Astrocyte of the hippocampus (primary cell): Measurements from ENCODE around the gene DCTN4.
"Not testable (repeated sequence)": the region's sequence is repeated elsewhere in the genome, so short reads cannot be mapped to it uniquely, and the experiment has no call there.

Source experiments
- DNase-seq: peaks from one replicate; pipeline ENCODE4 v3.0.0; 2011; ENCODE audit warnings: low read depth, low spot score

Gene DCTN4

DNA sequence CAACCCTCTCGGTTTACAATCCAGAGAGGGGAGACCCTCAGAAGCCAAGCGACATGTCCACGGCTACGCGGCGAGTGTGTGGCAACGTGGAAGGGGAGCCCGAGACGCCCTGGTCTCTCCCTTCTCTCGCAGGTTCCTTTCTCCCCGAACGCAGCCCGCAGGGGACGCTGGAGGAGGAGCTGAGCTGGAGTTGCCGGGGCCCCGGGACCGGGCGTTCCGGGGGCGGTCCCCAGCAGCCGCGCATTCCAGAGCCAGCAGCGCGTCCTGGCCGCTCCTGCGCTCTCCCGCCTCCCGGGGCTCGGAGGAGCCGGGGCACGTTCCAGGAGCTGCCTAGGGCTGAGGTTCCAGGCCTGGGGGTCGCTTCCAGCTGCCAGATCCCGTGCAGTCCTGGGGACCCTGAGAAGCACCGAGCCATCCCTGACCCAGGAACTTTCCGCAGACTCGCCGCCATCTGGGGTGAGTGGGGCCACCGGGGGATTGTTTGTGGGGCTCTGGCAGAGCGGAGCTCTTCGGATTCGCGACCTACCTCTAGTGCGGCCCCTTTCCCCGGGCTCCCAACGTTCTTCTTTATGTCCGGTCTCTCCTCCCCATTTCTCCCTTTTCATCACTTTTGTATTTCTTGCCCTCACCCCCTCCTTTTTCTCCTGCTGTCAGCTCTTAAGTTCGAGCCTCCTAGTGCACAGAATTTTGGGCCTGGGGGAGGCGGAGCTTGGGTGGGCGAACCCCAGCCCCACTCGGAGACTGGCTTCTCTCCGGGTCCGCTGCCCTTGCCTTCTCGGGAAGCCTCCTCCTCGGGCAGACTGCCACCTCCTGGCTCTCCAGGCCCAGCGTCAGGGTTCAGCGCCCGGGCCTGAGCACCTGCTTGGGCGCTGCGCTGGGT lies 19.9 kb upstream of the DCTN4 start, which contains the start of gene SMIM3:
SMIM3 (plus strand) TSS at position 241 of the 880 bp plus-strand sequence. CDS start 16,684 bp downstream, outside the sequence.
- peak; percentile 92 for DNase-seq

DNA sequence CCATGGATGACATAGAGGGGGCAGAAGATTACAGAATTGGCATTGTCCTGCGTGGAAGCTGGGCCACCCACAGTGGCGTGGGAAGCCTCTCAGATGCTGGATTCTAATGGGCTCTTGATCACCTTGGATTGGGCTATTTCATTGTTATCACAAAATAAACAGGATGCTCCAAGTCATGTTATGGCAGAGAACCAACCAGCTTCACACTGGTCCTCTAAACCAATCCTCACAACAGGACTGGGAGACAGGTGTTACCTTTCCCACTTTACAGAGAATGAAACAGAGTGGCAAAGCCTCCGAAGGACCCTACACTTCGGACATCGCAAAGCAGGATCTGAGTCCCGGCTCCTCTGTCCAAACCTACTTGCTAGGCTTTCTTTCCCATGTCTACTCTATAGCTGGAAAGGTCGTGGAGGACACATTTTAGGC lies 19.3 kb upstream of the DCTN4 start:
- no peak for DNase-seq

GRCh38 chr5:150777685-150778084 lies 18.9 kb upstream of the DCTN4 start:
- DNase-seq = no peak

DNA sequence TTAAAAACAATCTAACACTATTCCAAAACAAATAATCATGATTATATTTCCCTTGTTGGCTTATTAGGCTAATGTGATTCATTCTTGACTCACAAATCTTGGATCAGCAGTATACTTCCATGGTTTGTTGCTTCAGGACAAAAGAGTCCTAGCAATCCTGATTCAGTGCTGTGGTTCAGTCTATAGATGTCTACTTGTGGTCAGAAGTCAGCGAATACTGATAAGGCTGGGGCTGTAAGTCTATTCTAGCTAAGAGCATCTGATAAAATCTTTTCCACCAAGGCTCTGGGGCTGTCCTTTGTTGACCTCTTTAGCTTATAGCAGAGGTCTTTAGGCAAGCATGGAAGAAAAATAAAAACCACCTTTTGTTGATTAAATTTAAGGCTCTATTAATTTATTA lies 15.3 kb upstream of the DCTN4 start:
- DNase-seq = peak; percentile 89

GRCh38 chr5:150771034-150771795 lies 12.4 kb upstream of the DCTN4 start:
- DNase-seq = no peak

GRCh38 chr5:150766251-150766650 lies 7.4 kb upstream of the DCTN4 start:
- DNase-seq = no peak

GRCh38 chr5:150765799-150766169 lies 7.0 kb upstream of the DCTN4 start:
- DNase-seq = no peak

- no peak for DNase-seq
These were observed 6.4 kb upstream of the DCTN4 start for GRCh38 chr5:150765011-150765798.

DNA sequence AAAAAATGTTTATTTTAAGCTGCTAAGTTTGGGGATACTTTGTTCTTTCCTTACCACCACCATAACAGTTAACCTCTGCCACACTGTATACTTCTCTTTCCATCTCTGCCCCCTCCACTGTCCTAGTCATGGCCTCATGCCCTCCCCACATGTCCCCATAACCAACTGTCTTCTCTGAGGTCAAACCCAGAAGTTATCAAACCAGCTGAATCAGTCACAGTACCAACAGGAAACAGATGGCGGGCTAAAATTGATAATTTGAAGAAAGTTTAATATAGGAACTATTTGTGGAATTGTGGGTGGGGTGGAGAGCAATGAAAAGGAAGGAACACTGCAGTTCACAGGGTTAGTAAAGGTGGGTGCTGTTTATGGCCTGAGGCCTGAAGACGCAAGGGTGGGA lies 5.7 kb upstream of the DCTN4 start:
- no peak for DNase-seq

GRCh38 chr5:150763023-150763769 lies 4.4 kb upstream of the DCTN4 start:
- DNase-seq = peak; percentile 55

DNA sequence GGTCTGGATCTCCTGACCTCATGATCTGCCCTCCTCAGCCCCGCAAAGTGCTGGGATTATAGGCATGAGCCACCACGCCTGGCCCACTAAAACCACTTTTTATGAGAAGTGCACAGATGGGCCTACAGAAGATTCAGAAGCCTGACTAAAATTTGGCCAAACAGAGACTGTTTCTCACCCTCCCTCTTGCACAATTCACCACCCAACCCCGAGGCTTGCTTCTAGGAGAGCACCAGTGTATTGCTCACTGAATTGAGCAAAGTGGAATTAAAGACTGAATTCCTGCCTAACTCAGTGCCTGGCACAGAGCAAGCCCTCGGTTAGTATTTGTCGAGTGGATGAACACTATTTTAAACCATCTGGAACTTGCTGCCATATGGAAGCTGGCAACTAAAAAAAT lies 3.4 kb upstream of the DCTN4 start:
- DNase-seq = no peak

DNA sequence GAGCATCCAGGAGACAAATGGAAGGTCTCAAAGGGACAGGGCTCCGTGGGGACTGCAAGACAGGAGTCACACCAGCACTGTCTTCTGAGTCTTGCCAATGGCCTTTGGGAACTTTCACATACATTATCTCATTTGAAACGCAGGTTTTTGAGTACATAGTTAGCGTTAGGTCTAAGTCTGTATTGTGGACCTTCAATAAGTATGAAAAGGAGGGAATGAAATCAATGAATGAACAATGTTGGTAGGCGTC lies 442 bp upstream of the DCTN4 start:
- DNase-seq = no peak

- no peak for DNase-seq
These were observed 650 bp downstream of the DCTN4 start for GRCh38 chr5:150758203-150758530.

- DNase-seq = no peak
These were observed 1.6 kb downstream of the DCTN4 start for GRCh38 chr5:150757087-150757649.

DNA sequence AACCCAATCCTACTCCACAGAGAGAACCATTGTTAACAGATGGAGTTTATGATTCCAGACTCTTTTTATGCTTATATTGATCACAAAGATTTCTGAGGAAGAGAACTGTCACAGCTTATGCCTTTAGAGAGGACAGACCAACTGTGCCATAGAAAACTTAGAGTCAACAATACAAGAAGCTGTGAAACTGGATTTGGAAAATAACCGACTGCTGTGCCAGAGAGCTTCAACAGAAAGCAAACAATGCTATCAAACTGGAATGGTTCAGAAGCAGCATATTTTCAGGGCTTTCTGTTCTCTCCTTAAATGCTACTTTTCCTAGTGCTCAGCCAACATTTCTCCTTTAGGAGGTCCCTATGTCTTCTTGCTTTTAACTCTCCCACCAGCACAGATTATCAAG lies 5.0 kb downstream of the DCTN4 start:
- no peak for DNase-seq

DNA sequence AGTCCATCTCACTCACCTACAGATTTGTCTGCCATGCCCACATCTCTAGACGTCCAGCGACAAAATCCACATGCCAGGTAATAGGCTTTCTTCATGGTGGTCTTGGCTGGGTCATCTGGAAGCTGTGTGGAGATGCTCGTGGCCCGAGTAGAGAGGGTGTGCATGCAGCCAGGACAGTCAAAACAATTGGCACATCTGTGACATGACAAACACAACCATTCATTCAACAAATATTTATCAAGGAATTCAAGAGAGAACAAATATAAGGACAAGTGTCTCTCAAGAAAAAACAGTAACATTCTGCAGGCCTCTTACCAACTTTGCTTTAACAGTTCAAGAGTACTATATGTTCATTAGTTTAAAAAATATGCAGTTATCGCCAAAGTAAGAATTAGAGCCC lies 5.4 kb downstream of the DCTN4 start:
- no peak for DNase-seq

- DNase-seq = no peak
These were observed 7.5 kb downstream of the DCTN4 start for GRCh38 chr5:150751096-150751891.

GRCh38 chr5:150750469-150750868 lies 8.3 kb downstream of the DCTN4 start:
- DNase-seq = no peak

DNA sequence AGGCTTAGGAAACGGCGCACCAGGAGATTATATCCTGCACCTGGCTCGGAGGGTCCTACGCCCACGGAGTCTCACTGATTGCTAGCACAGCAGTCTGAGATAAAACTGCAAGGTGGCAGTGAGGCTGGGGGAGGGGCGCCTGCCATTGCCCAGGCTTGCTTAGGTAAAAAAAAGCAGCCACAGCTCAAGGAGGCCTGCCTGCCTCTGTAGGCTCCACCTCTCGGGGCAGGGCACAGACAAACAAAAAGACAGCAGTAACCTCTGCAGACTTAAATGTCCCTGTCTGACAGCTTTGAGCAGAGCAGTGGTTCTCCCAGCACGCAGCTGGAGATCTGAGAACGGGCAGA lies 15.7 kb downstream of the DCTN4 start:
- DNase-seq = not testable (repeated sequence)

DNA sequence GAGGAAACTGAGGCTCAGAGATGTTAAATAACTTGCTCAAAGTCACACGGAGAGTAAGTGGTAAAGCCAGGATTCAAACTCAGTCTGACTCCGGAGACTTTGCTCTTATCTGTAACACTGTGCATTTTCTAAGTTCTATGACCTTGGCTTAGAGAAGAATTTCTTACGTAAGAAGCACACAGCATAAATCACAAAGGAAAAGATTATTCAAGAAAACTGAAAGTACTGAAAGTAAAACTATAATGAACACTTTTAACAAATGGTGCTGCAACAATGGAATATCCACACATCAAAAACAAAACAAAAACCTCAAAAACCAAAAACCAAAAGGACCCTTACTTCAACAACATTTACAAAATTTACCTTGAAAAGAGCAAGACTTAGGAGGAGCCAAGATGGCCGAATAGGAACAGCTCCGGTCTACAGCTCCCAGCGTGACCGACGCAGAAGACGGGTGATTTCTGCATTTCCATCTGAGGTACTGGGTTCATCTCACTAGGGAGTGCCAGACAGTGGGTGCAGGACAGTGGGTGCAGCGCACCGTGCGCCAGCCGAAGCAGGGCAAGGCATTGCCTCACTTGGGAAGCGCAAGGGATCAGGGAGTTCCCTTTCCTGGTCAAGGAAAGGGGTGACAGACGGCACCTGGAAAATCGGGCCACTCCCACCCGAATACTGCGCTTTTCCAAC lies 16.2 kb downstream of the DCTN4 start:
- not testable (repeated sequence) for DNase-seq
